Measurements from ENCODE around the gene EMC10. TPM values are rescaled to one million over a fixed set of nuclear protein-coding genes. Genes with fewer than 3 reads are reported as not detected.

The EMC10 gene
- total RNA-seq, 1 donor from 2014 or later: 144 TPM

DNA sequence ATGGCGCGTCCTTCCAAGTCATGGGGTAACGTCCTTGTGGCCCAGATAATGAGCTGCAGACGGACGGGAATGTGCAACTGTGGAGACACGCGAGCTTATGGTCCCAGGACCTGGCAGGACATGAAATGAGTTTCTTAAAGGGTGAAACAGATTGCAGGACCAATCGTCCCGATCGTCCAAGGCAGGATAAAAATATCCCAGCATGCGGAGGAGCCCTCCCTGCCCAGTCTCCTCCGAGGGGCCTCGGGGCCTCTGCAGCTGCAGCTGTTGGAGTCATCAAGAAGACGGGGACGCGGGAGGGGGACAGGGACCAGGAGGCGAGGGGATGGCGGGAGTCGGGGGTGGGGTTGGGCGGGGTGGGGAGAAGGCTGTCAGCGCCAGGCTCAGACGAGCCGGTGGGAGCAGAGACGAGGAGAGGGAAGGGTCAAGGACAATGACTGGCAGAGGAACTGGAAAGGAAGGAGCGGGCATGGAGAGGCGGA, 14.7 kb downstream of the EMC10 start:
- Mint-ChIP-seq H3K27me3 (ENCODE audit: low read depth) (peaks cover 65% of the 10 kb centered on the region), H3K9me3 (ENCODE audit: low read depth) (peaks cover 5% of the 10 kb centered on the region), H3K4me3 (ENCODE audit: unreplicated experiment) (no peak overlapping the region), H3K36me3 (ENCODE audit: low read depth) (peaks cover 9% of the 10 kb centered on the region), H3K27ac (ENCODE audit: unreplicated experiment) (no peak overlapping the region), H3K4me1 (ENCODE audit: low read depth) (peaks cover 9% of the 10 kb centered on the region)
- TF ChIP-seq CTCF (IDR thresholded peaks at IDR 0.05): no peak
- DNase-seq (ENCODE audit: low spot score): peak; percentile 84

- Mint-ChIP-seq H3K27me3 (ENCODE audit: low read depth) (peaks cover 56% of the 10 kb centered on the region), H3K9me3 (ENCODE audit: low read depth) (no peaks in the 10 kb centered on the region), H3K27ac (ENCODE audit: unreplicated experiment) (no peak overlapping the region), H3K4me1 (ENCODE audit: low read depth) (peaks cover 9% of the 10 kb centered on the region), H3K4me3 (ENCODE audit: unreplicated experiment) (no peak overlapping the region), H3K36me3 (ENCODE audit: low read depth) (peaks cover 8% of the 10 kb centered on the region)
- no peak for TF ChIP-seq CTCF (IDR thresholded peaks at IDR 0.05)
- peak; percentile 63 for DNase-seq (ENCODE audit: low spot score)
These were observed 16.2 kb downstream of the EMC10 start for GRCh38 chr19:50492303-50493052.

- no peaks in the 10 kb centered on the region for H3K9me3 Mint-ChIP-seq (ENCODE audit: low read depth)
- TF ChIP-seq CTCF (IDR thresholded peaks at IDR 0.05): no peak
- H3K27me3 Mint-ChIP-seq (ENCODE audit: low read depth): peaks cover 52% of the 10 kb centered on the region
- no peak overlapping the region for H3K27ac Mint-ChIP-seq (ENCODE audit: unreplicated experiment)
- DNase-seq (ENCODE audit: low spot score): peak; percentile 64
- H3K36me3 Mint-ChIP-seq (ENCODE audit: low read depth): peaks cover 8% of the 10 kb centered on the region
- H3K4me3 Mint-ChIP-seq (ENCODE audit: unreplicated experiment): no peak overlapping the region
- H3K4me1 Mint-ChIP-seq (ENCODE audit: low read depth): peaks cover 9% of the 10 kb centered on the region
These were observed 16.9 kb downstream of the EMC10 start for GRCh38 chr19:50493171-50493570.

- H3K27me3 Mint-ChIP-seq (ENCODE audit: low read depth): peaks cover 41% of the 10 kb centered on the region
- peaks cover 5% of the 10 kb centered on the region for H3K36me3 Mint-ChIP-seq (ENCODE audit: low read depth)
- no peak overlapping the region for H3K4me3 Mint-ChIP-seq (ENCODE audit: unreplicated experiment)
- H3K4me1 Mint-ChIP-seq (ENCODE audit: low read depth): peaks cover 9% of the 10 kb centered on the region
- no peaks in the 10 kb centered on the region for H3K9me3 Mint-ChIP-seq (ENCODE audit: low read depth)
- TF ChIP-seq CTCF (IDR thresholded peaks at IDR 0.05): no peak
- peak; percentile 33 for DNase-seq (ENCODE audit: low spot score)
- H3K27ac Mint-ChIP-seq (ENCODE audit: unreplicated experiment): no peak overlapping the region
These were observed 18.1 kb downstream of the EMC10 start for GRCh38 chr19:50494186-50495019.

GRCh38 chr19:50495020-50495531, 18.8 kb downstream of the EMC10 start:
- no peak overlapping the region for H3K27ac Mint-ChIP-seq (ENCODE audit: unreplicated experiment)
- H3K9me3 Mint-ChIP-seq (ENCODE audit: low read depth): no peaks in the 10 kb centered on the region
- TF ChIP-seq CTCF (IDR thresholded peaks at IDR 0.05): no peak
- no peak for DNase-seq (ENCODE audit: low spot score)
- H3K27me3 Mint-ChIP-seq (ENCODE audit: low read depth): peaks cover 38% of the 10 kb centered on the region
- H3K4me3 Mint-ChIP-seq (ENCODE audit: unreplicated experiment): no peak overlapping the region
- H3K36me3 Mint-ChIP-seq (ENCODE audit: low read depth): peaks cover 5% of the 10 kb centered on the region
- H3K4me1 Mint-ChIP-seq (ENCODE audit: low read depth): peaks cover 9% of the 10 kb centered on the region

Measured in chondrocyte (in vitro differentiated cells).